Left ventricle myocardium superior (tissue), 1 donor: ENCODE data around the gene STAB1. TPM values are rescaled to one million over a fixed set of nuclear protein-coding genes. Genes with fewer than 3 reads are reported as not detected.
"Not testable (repeated sequence)": the region's sequence is repeated elsewhere in the genome, so short reads cannot be mapped to it uniquely, and the experiment has no call there.

Source experiments
- ATAC-seq: fragments of 200-7000 bp; cut with Tn5 transposase; one replicate; pipeline ENCODE4 v1.9.1; 2020; ENCODE audit warnings: mild to moderate bottlenecking, moderate library complexity
- DNase-seq: peaks from one replicate; pipeline ENCODE4 v3.0.0-alpha.2; 2020
- intact Hi-C: fragments of 100-400 bp; cut with micrococcal nuclease; formaldehyde crosslinking; loops from one replicate; pipeline ENCODE4 v1.11.0; 2022
- total RNA-seq: library from RNA; stranded (reverse); fragmentation: NEBNext Ultra II Directional; extraction: Animal tissue kit (Norgen Biotek cat#: 25700); gene quantifications from one replicate; pipeline ENCODE4 v1.2.1, GENCODE V29; 2021
- donor health status: DM: no; HTN: yes; CAD: no; lungs with severe emphysema.

The STAB1 gene
- total RNA-seq, 1 donor from 2014 or later = 69.7 TPM

- ATAC-seq (peak; percentile 44), DNase-seq (peak; percentile 63)
- intact Hi-C loops = no loop called here
Measured at GRCh38 chr3:52518723-52519444, 23.7 kb downstream of the STAB1 start.

GRCh38 chr3:52519445-52520140 lies 24.5 kb downstream of the STAB1 start:
- ATAC-seq = no peak
- intact Hi-C loops = no loop called here
- no peak for DNase-seq

- intact Hi-C loops = no loop called here
- ATAC-seq = no peak
- no peak for DNase-seq
Measured at GRCh38 chr3:52520141-52520667, 25.1 kb downstream of the STAB1 start.

- intact Hi-C loops = no loop called here
- no peak for ATAC-seq
- DNase-seq = peak; percentile 22
Measured at GRCh38 chr3:52520716-52521487, 25.8 kb downstream of the STAB1 start.

- DNase-seq (no peak), ATAC-seq (no peak)
- intact Hi-C loops = no loop called here
Measured at GRCh38 chr3:52521488-52521824, 26.3 kb downstream of the STAB1 start.

- DNase-seq (peak; percentile 29), ATAC-seq (no peak)
- intact Hi-C loops = no loop called here
Measured at GRCh38 chr3:52521881-52522650, 26.9 kb downstream of the STAB1 start.

- ATAC-seq (no peak), DNase-seq (peak; percentile 22)
Measured at GRCh38 chr3:52522651-52523251, 27.6 kb downstream of the STAB1 start.

GRCh38 chr3:52523386-52524257 lies 28.5 kb downstream of the STAB1 start:
- ATAC-seq (no peak), DNase-seq (peak; percentile 25)
- intact Hi-C loops = no loop called here

More at GRCh38 chr3:52522651-52523251, 27.6 kb downstream of the STAB1 start:
- intact Hi-C loops = no loop called here

GRCh38 chr3:52524258-52524751 lies 29.2 kb downstream of the STAB1 start:
- DNase-seq (peak; percentile 9), ATAC-seq (no peak)
- intact Hi-C loops = no loop called here

GRCh38 chr3:52524752-52525679 lies 29.9 kb downstream of the STAB1 start:
- ATAC-seq (peak; percentile 31), DNase-seq (peak; percentile 61)
- intact Hi-C loops = no loop called here

GRCh38 chr3:52525680-52526561 lies 30.8 kb downstream of the STAB1 start:
- DNase-seq (peak; percentile 35), ATAC-seq (no peak)
- intact Hi-C loops = no loop called here

- ATAC-seq, DNase-seq, intact Hi-C loops: not testable (repeated sequence)
Measured at GRCh38 chr3:52526671-52527038, 31.5 kb downstream of the STAB1 start.

GRCh38 chr3:52527039-52527731 lies 32.0 kb downstream of the STAB1 start:
- intact Hi-C loops = no loop called here
- ATAC-seq (no peak), DNase-seq (peak; percentile 31)

GRCh38 chr3:52527732-52528585 lies 32.8 kb downstream of the STAB1 start:
- intact Hi-C loops = no loop called here
- peak; percentile 29 for DNase-seq
- ATAC-seq = no peak
